Epithelial cell of proximal tubule (primary cell): ENCODE data around the gene SDK1. TPM values are rescaled to one million over a fixed set of nuclear protein-coding genes. Genes with fewer than 3 reads are reported as not detected.

ENCODE experiments used
- DNase-seq: peaks from one replicate; pipeline ENCODE4 v3.0.0-alpha.2; 2011; ENCODE audit warnings: low read depth
- H3K4me3 ChIP-seq: 2 replicates; pipeline ENCODE4 v1.5.1; 2011; ENCODE audit warnings: low read depth, mild to moderate bottlenecking, low read length
- total RNA-seq: library from RNA; depleted of rRNA; stranded (reverse); fragments of >200 nt; gene quantifications from 2 replicates; pipeline ENCODE4 v1.2.3, GENCODE V29; 2015
- TF ChIP-seq, protein P1 (sequence below): conservative IDR thresholded peaks from 2 replicates; pipeline ENCODE4 v1.5.1; 2012; ENCODE audit warnings: low read depth, mild to moderate bottlenecking, low read length

SDK1 gene
- total RNA-seq, 1 donor from 2014 or later, result 0.75 TPM

DNA sequence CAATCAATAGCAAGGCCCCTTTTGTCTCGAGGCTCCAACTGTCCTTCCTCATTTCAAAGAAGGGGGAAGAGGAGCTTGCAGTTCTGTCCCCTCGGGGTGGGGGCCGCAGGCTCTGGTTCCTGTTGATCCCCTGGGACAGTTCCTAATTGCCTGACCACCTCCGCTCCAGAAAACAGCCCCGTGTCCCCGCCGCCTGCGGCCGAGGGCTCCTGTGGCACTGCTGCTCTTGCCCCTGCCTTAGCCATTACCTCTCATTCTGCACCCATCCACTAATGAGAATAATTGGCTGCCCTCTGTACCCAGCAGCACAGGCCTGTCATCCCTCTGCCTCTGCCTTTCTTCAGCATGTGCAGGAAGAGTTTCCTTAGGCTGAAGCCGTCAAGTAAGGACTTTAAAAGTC, 712.7 kb downstream of the SDK1 start:
- TF ChIP-seq, protein P1, sequence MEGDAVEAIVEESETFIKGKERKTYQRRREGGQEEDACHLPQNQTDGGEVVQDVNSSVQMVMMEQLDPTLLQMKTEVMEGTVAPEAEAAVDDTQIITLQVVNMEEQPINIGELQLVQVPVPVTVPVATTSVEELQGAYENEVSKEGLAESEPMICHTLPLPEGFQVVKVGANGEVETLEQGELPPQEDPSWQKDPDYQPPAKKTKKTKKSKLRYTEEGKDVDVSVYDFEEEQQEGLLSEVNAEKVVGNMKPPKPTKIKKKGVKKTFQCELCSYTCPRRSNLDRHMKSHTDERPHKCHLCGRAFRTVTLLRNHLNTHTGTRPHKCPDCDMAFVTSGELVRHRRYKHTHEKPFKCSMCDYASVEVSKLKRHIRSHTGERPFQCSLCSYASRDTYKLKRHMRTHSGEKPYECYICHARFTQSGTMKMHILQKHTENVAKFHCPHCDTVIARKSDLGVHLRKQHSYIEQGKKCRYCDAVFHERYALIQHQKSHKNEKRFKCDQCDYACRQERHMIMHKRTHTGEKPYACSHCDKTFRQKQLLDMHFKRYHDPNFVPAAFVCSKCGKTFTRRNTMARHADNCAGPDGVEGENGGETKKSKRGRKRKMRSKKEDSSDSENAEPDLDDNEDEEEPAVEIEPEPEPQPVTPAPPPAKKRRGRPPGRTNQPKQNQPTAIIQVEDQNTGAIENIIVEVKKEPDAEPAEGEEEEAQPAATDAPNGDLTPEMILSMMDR, result no peak
- DNase-seq, result no peak
- no peak overlapping the region for H3K4me3 ChIP-seq

DNA sequence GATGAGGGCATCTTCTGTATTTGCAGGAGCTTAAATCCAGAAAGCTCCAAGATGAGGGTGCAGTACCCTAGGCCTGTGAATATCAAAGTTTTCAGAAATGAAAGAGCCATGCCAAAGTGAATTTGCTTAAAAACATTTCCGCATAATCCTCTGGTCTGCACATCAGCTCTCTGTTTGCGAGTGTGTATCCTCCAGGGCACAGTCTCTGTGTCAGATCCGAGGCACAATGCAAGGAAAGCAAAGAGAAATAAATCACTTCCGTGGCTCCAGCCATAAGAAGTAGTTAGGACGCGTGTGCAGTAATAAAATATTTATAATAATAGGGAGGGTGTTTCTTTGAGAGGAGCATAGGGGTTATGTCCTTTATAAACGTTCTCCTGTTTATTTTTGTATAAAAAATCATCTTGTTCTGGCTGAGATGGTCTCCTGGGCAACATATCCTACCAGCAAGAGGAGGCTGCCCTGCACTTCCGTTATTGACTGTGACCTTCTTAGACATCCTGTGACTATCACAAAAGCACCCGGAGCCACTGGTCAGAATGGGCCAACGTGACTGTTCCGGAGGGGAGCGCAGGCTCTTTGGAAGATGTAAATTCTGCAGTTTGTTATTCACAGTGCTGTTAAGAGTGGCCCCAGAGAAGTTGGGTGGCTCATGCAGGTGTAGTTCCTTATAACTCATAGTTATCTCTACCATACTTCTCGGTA, 713.4 kb downstream of the SDK1 start:
- TF ChIP-seq, protein P1, result no peak
- H3K4me3 ChIP-seq, result no peak overlapping the region
- DNase-seq, result no peak

DNA sequence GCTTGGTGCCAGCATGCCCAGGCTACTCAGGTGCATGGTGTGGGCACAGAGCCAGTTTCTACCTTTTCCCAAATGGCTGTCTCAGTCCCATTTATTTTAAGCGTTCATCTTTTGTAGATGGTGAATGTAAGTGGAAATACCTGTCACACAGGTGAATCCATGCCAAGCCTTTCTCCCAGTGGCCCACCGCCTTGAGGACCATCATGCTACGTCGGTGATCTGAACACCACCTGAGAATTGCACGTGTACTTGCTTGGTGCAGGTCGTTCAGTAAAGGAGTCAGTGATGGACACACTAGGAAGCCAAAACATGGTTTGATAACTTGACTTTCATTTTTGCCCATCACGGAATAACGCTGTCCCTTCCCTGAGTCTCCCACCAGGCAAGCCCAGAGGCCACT, 714.3 kb downstream of the SDK1 start:
- DNase-seq, result no peak
- H3K4me3 ChIP-seq, result no peak overlapping the region
- TF ChIP-seq, protein P1, result no peak

DNA sequence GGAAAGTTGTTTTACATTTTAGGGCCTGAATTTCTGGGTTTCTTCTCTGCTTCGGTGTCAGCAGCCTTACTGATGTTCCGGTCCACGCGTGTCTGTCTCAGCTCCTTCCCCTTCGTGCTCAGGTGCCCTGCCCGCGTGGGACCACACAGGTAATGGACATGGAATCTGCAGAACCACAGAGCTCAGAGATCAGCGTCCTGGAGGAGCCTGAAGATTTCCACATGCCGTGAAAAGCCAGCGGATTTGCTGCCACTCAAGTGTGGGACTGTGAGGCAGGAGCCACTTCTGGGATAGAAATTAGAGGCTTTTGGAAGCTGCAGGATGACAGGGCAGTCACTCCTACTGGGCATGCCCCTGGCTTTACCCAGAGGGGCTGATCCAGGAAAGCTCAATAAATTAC, 714.9 kb downstream of the SDK1 start:
- no peak overlapping the region for H3K4me3 ChIP-seq
- TF ChIP-seq, protein P1, result no peak
- no peak for DNase-seq

DNA sequence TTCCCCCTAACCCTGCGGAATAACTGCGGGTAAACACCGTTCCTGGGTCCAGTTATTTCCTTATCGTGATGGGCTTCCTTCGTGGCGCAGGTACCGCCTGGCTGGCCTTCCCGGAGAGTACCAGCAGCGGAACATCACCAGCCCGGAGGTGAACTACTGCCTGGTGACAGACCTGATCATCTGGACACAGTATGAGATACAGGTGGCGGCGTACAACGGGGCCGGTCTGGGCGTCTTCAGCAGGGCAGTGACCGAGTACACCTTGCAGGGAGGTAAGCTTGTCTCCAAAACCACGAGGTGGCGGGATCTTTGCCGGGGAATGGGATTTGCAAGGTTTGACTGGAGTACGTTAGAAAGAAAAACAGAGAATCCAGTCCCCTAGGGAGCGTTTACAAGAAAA, 716.0 kb downstream of the SDK1 start:
- DNase-seq, result no peak
- H3K4me3 ChIP-seq, result no peak overlapping the region
- TF ChIP-seq, protein P1, result no peak

DNA sequence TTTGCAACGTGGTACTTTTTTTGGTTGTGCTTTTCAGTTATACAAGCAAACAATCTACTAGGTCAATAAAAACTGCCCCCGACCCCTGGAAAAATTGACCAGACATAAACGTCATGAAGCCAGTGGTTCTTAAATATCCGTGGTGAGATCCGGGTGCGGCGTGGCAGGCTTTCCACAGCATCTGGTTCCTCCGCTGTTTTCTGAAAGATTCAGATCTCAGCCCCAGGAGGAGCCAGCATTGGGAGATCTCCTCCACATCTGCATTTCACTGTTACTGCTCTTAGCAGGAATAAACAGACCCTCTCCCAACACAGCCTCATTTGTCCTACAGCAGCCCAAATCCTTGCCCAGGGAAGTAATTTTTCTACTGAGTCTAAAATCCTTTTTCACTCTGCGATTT, 716.7 kb downstream of the SDK1 start:
- H3K4me3 ChIP-seq, result no peak overlapping the region
- DNase-seq, result no peak
- TF ChIP-seq, protein P1, result no peak
